ENCODE results near the gene CROT.

CROT gene

GRCh38 chr7:87331687-87332252 is 13.7 kb upstream of the CROT start:
- no peaks in the 10 kb centered on the region for H3K9me3 ChIP-seq (ENCODE audit: control insufficient read depth, low read length)
- H3K36me3 ChIP-seq (ENCODE audit: control insufficient read depth, insufficient read depth, low read length), result peaks cover 5% of the 10 kb centered on the region

GRCh38 chr7:87332321-87332720 is 13.1 kb upstream of the CROT start:
- Histone ChIP-seq H2AFZ (no peak overlapping the region), H3K27me3 (ENCODE audit: control insufficient read depth, insufficient read depth, low read length) (no peaks in the 10 kb centered on the region), H3K79me2 (no peaks in the 10 kb centered on the region), H3K27ac (no peak overlapping the region), H3K36me3 (ENCODE audit: control insufficient read depth, insufficient read depth, low read length) (peaks cover 5% of the 10 kb centered on the region), H3K9ac (no peak overlapping the region), H3K4me3 (ENCODE audit: low read depth, low read length) (no peak overlapping the region), H3K9me3 (ENCODE audit: control insufficient read depth, low read length) (no peaks in the 10 kb centered on the region), H3K4me2 (ENCODE audit: low read length) (no peak overlapping the region), H3K4me1 (no peaks in the 10 kb centered on the region)
- no peak for TF ChIP-seq CTCF (IDR thresholded peaks at IDR 0.05)

More at GRCh38 chr7:87331687-87332252, 13.7 kb upstream of the CROT start:
- Histone ChIP-seq H3K27me3 (ENCODE audit: control insufficient read depth, insufficient read depth, low read length) (no peaks in the 10 kb centered on the region), H3K4me3 (ENCODE audit: low read depth, low read length) (no peak overlapping the region), H3K4me1 (no peaks in the 10 kb centered on the region), H3K79me2 (no peaks in the 10 kb centered on the region), H3K4me2 (ENCODE audit: low read length) (no peak overlapping the region), H3K27ac (no peak overlapping the region), H2AFZ (no peak overlapping the region), H3K9ac (no peak overlapping the region)
- no peak for TF ChIP-seq CTCF (IDR thresholded peaks at IDR 0.05)

DNA sequence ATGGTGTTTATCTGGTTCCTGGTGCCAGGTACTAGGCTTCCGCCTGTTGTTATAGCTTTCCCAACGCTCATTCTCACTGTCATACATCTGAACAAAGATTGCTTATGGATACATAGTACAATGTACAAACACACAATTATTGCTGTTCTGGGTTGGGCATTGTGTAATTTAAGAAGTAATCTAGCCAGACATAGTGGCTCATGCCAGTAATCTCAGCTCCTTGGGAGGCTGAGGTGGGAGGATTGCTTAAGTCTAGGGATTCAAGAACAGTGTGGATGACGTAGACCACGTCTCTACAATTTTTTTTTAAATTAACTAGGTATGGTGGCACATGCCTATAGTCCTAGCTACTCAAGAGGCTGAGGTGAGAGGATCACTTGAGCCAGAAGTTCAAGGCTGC is 9.3 kb upstream of the CROT start:
- no peaks in the 10 kb centered on the region for H3K27me3 ChIP-seq (ENCODE audit: control insufficient read depth, insufficient read depth, low read length)
- H3K4me3 ChIP-seq (ENCODE audit: low read depth, low read length), result no peak overlapping the region

DNA sequence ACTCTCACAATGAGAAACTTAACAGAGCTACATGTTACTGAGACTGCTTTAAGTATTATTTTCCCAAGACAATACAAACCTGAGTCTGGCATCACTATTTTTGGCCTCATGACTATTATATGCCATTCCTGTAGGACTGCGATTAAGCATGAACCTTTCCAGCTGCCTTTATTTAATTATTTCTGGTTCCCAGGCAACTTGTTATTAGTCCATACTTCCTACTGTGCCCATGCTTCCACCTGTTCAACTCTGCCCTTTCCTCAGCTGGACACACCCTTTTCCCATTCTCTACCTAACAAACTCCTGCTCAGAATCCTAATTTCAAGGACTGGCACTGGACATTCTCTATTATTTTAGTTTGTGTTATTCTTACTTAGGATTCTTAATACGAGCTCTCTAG is 8.1 kb upstream of the CROT start:
- H3K9me3 ChIP-seq (ENCODE audit: control insufficient read depth, low read length), result no peaks in the 10 kb centered on the region
- no peak overlapping the region for H3K27ac ChIP-seq
- no peak overlapping the region for H2AFZ ChIP-seq
- H3K79me2 ChIP-seq, result peaks cover 4% of the 10 kb centered on the region
- no peak overlapping the region for H3K9ac ChIP-seq
- no peak overlapping the region for H3K4me2 ChIP-seq (ENCODE audit: low read length)
- H3K36me3 ChIP-seq (ENCODE audit: control insufficient read depth, insufficient read depth, low read length), result no peaks in the 10 kb centered on the region
- TF ChIP-seq CTCF (IDR thresholded peaks at IDR 0.05), result no peak
- H3K4me1 ChIP-seq, result no peaks in the 10 kb centered on the region
- H3K27me3 ChIP-seq (ENCODE audit: control insufficient read depth, insufficient read depth, low read length), result no peaks in the 10 kb centered on the region
- H3K4me3 ChIP-seq (ENCODE audit: low read depth, low read length), result no peak overlapping the region

More for the DNA sequence above, 9.3 kb upstream of the CROT start:
- Histone ChIP-seq H3K4me1 (no peaks in the 10 kb centered on the region), H3K79me2 (peaks cover 4% of the 10 kb centered on the region), H3K36me3 (ENCODE audit: control insufficient read depth, insufficient read depth, low read length) (no peaks in the 10 kb centered on the region), H2AFZ (no peak overlapping the region), H3K27ac (no peak overlapping the region), H3K9ac (no peak overlapping the region), H3K9me3 (ENCODE audit: control insufficient read depth, low read length) (no peaks in the 10 kb centered on the region), H3K4me2 (ENCODE audit: low read length) (no peak overlapping the region)
- TF ChIP-seq CTCF (IDR thresholded peaks at IDR 0.05), result no peak

DNA sequence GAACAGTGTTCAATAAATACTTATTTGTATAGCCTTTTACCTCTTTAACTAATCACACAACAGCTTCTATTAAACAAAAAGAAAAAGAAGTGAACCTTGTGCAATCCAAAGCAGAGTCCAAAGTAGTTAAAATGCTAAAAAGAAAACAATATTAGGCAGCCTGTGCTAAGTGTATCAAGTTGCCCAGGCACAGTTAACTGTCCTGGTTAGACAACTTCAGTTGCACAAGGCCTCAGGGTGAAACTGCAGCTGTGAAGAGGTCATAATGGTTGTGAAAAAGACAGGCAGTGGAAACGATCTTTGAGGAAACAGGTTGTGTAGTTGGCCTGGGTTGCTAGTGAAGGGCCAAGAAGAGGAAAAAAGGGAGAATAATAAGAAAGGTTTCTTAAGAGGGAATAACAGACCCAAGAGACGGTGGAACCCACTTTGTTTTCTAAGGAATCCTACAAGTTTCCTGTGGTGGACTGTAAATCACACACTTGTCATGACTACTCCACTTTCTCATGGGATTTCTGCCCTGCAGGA is 6.0 kb upstream of the CROT start:
- no peak for TF ChIP-seq CTCF (IDR thresholded peaks at IDR 0.05)
- Histone ChIP-seq H3K9me3 (ENCODE audit: control insufficient read depth, low read length) (no peaks in the 10 kb centered on the region), H3K9ac (no peak overlapping the region), H3K27me3 (ENCODE audit: control insufficient read depth, insufficient read depth, low read length) (no peaks in the 10 kb centered on the region), H3K79me2 (peaks cover 4% of the 10 kb centered on the region), H3K36me3 (ENCODE audit: control insufficient read depth, insufficient read depth, low read length) (no peaks in the 10 kb centered on the region), H3K27ac (no peak overlapping the region), H3K4me2 (ENCODE audit: low read length) (no peak overlapping the region), H3K4me3 (ENCODE audit: low read depth, low read length) (no peak overlapping the region), H3K4me1 (no peaks in the 10 kb centered on the region), H2AFZ (no peak overlapping the region)
